Measurements from ENCODE around the gene HPX. TPM values are rescaled to one million over a fixed set of nuclear protein-coding genes. Genes with fewer than 3 reads are reported as not detected.

HPX gene
- polyA plus RNA-seq, 2 of the 4 experiments (the other 2 are of a cell fraction) = 0.66 to 0.70 TPM

- no peaks in the 10 kb centered on the region for H3K9me3 ChIP-seq
- no peak for DNase-seq (ENCODE audit: low read depth in 1 of 2, low spot score in 1 of 2)
- ChIA-PET CTCF (interaction anchor here (1.2 kb wide), 1 partner anchor 52 kb away, joined by 5 read pairs; no protein-coding TSS in a partner anchor), POLR2A (no interaction called here)
- no peak overlapping the region for H3K4me2 ChIP-seq
- FAIRE-seq = no peak
- ATAC-seq = no peak
- WGBS (ENCODE audit: missing lambda C conversion rate) = 61% methylated on average over 3 of the region's 3 CpGs
- H3K4me3 ChIP-seq = no peak overlapping the region
- H3K27ac ChIP-seq = no peak overlapping the region
- no peak for TF ChIP-seq ESRRA (IDR thresholded peaks at IDR 0.05; ENCODE audit: borderline replicate concordance, low read length)
- no peak for TF ChIP-seq FOXS1 (CRISPR knock-in tag; IDR thresholded peaks at IDR 0.05)
- TF ChIP-seq CBX8 (IDR thresholded peaks at IDR 0.05) = no peak
- TF ChIP-seq, protein P1, sequence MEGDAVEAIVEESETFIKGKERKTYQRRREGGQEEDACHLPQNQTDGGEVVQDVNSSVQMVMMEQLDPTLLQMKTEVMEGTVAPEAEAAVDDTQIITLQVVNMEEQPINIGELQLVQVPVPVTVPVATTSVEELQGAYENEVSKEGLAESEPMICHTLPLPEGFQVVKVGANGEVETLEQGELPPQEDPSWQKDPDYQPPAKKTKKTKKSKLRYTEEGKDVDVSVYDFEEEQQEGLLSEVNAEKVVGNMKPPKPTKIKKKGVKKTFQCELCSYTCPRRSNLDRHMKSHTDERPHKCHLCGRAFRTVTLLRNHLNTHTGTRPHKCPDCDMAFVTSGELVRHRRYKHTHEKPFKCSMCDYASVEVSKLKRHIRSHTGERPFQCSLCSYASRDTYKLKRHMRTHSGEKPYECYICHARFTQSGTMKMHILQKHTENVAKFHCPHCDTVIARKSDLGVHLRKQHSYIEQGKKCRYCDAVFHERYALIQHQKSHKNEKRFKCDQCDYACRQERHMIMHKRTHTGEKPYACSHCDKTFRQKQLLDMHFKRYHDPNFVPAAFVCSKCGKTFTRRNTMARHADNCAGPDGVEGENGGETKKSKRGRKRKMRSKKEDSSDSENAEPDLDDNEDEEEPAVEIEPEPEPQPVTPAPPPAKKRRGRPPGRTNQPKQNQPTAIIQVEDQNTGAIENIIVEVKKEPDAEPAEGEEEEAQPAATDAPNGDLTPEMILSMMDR (IDR thresholded peaks at IDR 0.05) = no peak
- no peak for TF ChIP-seq NFE2L2 (conservative IDR thresholded peaks at IDR 0.05; ENCODE audit: low read length)
- TF ChIP-seq POLR2A (IDR thresholded peaks at IDR 0.05; ENCODE audit: low read length) = no peak
- no peak for TF ChIP-seq POLR2AphosphoS2 (conservative IDR thresholded peaks at IDR 0.05; ENCODE audit: low read length)
- peaks cover 3% of the 10 kb centered on the region for H3K4me1 ChIP-seq
Measured at GRCh38 chr11:6414874-6415328, 25.9 kb downstream of the HPX start.

- Histone ChIP-seq H3K4me2 (no peak overlapping the region), H3K9me3 (no peaks in the 10 kb centered on the region), H3K4me1 (no peaks in the 10 kb centered on the region), H3K27ac (no peak overlapping the region), H3K4me3 (no peak overlapping the region)
- FAIRE-seq (no peak), ATAC-seq (no peak), DNase-seq (ENCODE audit: low read depth in 1 of 2, low spot score in 1 of 2) (no peak)
- TF ChIP-seq HDAC2 (IDR thresholded peaks at IDR 0.05) = no peak
- TF ChIP-seq BCL3 (IDR thresholded peaks at IDR 0.05) = no peak
- TF ChIP-seq MAZ (IDR thresholded peaks at IDR 0.05; ENCODE audit: borderline replicate concordance, low read depth, low read length) = no peak
- TF ChIP-seq SREBF2 (IDR thresholded peaks at IDR 0.05) = no peak
- no peak for TF ChIP-seq ATOH8 (CRISPR knock-in tag; IDR thresholded peaks at IDR 0.05; ENCODE audit: low read depth)
- no peak for TF ChIP-seq JUN (IDR thresholded peaks at IDR 0.05)
- ChIA-PET POLR2A (no interaction called here), CTCF (interaction anchor here (0.5 to 1.2 kb wide), 3 partner anchors 35 to 275 kb away, joined by 3 to 5 read pairs (median 4); no protein-coding TSS in a partner anchor)
- WGBS (ENCODE audit: missing lambda C conversion rate) = 89% methylated on average over 12 of the region's 12 CpGs
Measured at GRCh38 chr11:6413791-6414201, 27.0 kb downstream of the HPX start.

DNA sequence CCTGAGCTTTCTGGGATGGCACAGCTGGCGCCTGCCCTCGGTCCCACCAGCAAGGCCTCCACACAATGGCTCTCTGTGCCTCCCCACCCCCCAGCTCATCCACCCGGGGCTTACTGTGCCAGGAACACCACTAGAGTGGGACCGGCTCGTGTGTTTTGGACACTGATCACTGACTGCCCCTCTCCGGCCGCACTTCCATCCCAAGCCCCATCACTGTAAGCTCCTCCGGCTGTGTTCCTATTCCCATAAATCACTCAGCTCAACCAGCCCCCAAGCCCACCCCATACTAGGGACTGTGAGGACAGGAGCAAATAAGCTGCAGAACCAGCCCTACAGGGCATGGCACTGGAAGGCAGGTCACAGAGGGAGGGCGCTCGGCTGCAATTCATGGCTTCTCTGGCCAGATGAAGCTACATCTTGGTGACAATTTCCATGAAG is 29.2 kb downstream of the HPX start:
- WGBS (ENCODE audit: missing lambda C conversion rate) = 90% methylated on average over 10 of the region's 10 CpGs
- Histone ChIP-seq H3K4me2 (no peak overlapping the region), H3K4me1 (no peaks in the 10 kb centered on the region), H3K9me3 (no peaks in the 10 kb centered on the region), H3K27ac (no peak overlapping the region), H3K4me3 (no peak overlapping the region)
- POLR2A ChIA-PET = interaction anchor here (1.1 kb wide), 1 partner anchor 8 kb away, joined by 7 read pairs; the partner anchor contains the start of gene APBB1
- ATAC-seq (no peak), FAIRE-seq (no peak), DNase-seq (ENCODE audit: low read depth in 1 of 2, low spot score in 1 of 2) (no peak)
- TF ChIP-seq SMC3 (IDR thresholded peaks at IDR 0.05) = no peak
- TF ChIP-seq, protein P1 (IDR thresholded peaks at IDR 0.05) = no peak
- no peak for TF ChIP-seq RNF2 (IDR thresholded peaks at IDR 0.05; ENCODE audit: borderline replicate concordance, low read depth)
- no peak for TF ChIP-seq FOSB (CRISPR knock-in tag; IDR thresholded peaks at IDR 0.05)
- TF ChIP-seq ZC3H11A (IDR thresholded peaks at IDR 0.05) = no peak
- no peak for TF ChIP-seq KDM5A (IDR thresholded peaks at IDR 0.05)
- CTCF ChIA-PET = interaction anchor here (1.9 to 2.6 kb wide), 4 partner anchors 7 to 33 kb away, joined by 4 to 12 read pairs (median 10); partner anchors contain the start of gene APBB1
